SW 1271 (cell line): ENCODE data around the gene RARA.
"Not testable (repeated sequence)": the region's sequence is repeated elsewhere in the genome, so short reads cannot be mapped to it uniquely, and the experiment has no call there.

Source experiments
- DNase-seq, 2 experiments: peaks; one replicate each; lab custom pipeline; 2025; lab: John Stamatoyannopoulos, UW

The RARA gene

DNA sequence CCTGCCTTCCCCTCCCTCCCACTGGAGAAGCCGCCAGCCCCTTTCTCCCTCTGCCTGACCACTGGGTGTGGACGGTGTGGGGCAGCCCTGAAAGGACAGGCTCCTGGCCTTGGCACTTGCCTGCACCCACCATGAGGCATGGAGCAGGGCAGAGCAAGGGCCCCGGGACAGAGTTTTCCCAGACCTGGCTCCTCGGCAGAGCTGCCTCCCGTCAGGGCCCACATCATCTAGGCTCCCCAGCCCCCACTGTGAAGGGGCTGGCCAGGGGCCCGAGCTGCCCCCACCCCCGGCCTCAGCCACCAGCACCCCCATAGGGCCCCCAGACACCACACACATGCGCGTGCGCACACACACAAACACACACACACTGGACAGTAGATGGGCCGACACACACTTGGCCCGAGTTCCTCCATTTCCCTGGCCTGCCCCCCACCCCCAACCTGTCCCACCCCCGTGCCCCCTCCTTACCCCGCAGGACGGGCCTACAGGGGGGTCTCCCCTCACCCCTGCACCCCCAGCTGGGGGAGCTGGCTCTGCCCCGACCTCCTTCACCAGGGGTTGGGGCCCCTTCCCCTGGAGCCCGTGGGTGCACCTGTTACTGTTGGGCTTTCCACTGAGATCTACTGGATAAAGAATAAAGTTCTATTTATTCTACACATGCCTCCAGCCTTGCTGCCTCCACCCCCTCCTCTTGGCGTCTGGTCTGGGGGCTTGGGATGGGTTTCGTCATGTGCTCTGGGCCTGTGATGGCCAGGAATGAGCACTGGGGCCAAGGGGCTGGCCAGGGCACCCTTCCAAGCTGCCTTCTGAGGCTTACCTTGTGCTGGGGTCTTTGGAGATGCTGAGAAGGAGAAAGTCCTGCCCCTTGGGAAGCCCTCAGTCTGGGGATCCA is 48.3 kb downstream of the RARA start:
- DNase-seq: no peak

DNA sequence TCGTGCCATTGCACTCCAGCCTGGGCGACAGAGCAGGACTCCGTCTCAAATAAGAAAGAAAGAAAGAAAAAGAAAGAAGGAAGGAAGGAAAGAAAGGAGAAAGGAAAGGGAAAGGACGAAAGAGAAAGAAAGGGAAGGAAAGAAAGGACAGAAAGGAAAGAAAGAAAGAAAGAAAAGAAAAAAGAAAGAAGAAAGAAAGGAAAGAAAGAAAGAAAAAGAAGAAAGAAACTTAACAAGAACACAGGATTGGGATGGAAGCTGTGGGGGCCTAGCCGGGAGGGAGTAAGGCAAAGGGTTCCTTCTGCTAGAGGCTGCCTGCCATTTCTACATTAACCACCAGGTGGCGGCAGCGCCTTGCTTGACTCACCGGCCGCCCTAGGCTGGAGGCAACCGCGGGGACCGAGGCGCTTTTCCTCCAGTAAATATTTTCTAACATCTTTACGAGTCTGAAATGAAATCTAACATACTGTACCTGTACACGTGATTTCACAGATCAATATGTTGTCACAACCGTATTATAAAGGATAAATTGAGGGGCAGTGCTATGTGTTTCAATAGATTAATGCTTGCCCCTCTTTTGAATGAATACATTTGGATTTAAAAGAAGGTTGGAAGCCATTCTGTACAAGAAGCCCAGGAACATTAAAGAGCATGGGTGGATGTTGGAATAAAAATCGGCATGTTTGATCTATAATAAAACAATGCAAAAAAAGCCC is 49.5 kb downstream of the RARA start:
- DNase-seq: peak; percentile 39 to 78

DNA sequence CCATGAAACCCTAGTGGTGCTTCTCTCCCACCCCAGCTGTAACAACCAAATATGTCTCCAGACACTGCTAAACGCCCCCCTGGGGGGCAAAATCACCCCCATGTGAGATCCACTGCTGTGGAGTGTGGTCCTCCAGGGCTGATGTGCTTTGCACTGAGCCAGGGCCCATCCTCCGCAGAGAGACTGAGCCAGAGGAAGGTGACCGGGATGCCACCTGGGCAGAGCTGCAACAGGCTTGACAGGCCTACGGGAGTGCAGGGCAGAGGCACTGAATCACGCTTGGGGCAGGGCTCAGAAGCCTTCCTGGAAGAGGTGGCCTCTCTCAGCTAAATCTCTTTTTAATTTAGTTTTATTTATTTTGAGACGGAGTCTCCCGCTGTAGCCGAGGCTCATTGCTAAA is 51.1 kb downstream of the RARA start:
- DNase-seq: no peak

DNA sequence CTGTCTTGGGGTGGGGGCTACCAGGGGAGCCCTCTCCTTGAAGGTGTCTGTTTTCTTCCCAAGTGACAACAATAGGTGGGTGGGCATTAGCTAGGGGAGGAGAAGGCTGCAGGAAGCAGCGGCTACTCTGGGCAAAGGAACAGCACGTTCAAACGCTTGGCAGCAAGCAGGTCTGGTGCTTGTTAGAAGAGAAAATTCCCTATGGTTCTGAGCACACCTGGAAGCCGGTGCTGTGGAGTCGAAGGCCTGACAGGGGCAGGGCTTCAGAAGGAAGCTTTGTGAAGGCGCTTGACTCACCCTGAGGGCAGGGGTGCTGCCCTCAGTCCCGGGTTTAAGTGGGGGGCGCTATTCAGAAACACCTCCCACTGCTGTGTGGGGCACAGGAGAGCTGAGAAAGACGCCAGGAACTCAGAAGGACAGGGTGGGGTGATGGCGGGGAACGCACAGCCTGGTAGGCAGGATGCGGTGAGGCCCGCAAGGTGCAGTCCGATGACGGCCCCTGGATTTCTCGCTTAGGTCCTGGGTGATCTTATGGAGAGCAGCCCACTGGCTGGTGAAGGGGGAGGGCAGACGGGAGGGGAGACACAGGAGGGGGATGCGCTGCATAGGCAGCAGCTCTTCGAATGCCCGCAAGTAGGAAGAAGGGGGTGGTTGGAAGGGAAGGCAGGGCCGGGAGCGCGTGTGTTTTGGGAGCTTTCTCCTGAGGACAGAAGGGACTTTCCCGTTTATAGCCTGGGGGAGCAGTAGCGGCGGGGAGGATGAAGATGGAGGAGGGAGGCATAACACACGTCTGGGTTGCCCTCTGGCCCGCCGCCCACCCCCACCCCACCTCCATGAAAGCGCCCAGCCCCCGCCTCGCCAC is 52.3 kb downstream of the RARA start:
- DNase-seq: no peak

DNA sequence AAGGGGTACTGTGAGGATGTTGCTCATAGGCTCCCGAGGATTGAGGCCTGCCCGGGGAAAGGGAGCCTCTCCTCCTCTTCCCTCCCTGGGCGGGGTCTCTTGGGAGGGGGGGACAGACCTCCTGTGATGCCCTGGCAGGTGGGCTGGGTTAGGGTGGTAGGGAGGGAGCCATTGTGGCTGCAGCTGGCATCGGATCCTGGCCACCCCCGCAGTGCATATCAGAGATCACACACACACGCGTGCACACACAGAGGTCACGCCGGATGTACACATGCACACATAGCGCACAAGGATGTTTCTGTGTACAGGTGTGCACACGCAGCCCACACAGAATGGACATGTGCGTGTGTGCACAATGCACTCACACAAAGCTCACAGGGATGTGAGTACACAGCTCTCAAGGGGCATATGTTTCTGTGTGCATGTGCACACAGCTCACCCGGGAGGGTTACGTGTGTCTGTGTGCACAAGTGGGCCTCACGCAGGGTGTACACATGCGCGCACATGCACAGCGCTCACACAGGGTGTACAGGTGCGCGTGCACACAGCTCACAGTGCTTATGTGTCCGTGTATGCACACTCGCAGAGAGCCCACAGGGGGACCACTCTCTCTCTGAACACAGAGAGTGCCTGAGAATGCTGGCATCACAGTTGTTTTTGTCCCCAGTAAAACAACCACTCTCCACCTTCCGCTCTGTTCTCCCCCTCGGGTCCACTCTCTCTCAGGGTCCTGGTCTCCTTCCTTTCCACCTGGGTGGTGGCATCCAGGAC is 53.1 kb downstream of the RARA start:
- no peak for DNase-seq

DNA sequence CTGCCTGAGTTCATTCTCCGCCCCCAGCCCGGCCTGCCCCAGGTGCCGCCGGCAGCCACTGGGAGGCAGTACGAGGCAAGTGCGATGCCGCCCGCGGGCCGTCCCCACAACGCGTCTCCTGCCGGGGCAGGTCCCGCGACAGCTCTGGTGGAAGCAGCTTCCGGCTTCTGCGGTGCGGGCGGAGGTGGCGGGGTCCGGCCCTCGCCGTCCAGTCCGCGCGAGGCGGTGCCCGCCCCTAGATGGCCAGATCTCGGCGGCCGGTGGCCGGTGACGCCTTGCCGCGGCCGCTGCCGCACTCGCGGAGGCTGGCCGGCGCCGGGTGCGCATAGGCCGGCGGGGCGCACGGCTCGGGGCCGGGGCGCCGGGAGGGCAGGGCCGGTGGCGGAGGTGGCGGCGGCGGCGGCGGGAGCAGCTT is 53.7 kb downstream of the RARA start:
- peak; percentile 38 to 73 for DNase-seq

DNA sequence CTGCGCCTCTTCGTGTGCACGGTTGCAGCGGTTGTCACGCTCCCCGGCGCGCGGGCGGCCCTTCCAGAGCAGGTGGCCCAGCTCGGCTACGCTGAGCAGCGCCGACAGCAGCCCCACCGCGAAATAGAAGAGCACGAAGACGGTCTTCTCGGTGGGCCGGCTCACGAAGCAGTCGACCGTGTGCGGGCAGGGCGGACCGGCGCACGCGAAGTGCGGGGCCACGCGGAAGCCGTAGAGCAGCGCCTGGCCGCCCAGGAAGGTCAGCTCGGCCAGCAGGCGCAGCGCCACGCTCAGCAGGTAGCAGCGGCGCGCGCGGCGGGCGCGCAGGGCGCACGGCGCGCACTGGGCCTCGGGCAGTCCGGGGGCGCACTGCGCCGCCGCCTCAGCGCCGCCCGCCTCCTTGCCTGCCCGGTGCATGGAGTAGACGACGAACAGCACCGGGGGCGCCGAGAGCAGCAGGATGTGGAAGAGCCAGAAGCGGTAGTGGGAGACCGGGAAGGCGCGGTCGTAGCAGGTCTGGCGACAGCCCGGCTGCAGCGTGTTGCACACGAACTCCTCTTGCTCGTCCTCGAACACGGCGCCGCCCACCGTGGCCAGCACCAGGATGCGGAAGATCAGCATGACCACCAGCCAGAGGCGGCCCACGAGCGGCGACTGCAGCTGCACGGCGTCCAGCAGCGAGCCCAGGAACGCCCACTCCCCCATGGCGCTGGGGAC is 54.3 kb downstream of the RARA start:
- no peak for DNase-seq

DNA sequence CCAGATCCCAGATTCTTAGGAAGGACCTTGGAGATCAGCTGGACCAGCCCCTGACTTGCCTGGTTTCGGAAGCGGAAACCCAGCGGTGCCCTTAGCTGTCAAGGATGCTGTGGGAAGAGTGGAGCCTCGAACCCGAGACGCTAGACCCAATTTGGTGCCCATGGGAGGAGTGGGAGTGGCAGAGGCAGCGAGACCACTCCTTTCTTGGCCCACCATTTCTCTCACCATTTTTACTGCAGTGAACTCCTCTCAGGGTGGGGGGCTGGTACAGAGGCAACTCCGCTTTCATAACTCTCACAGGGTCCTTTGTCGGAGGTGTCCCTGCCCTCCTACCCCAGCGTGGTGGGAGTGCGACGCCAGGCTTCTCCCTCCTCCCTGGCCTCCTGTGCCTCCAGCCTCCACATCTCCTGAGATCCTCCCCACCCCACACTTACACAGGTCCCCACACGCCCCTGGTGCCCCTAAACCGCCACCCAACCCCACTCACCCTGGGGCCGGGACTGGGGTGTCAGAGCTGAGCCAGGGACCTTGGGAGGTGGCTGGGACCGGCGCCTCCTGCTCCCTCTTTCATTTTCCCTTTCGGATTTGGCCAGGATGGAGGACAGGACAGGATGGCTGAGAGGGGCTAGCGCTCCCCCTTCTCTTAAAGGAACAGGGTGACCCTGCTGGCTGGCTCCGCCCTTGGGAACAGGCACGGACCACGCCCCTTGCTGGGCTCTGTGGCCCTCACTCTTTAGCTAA is 55.3 kb downstream of the RARA start, which contains the start of gene GJD3:
GJD3 (minus strand) TSS at position 617 of the 741 bp plus-strand sequence. CDS start 922 bp downstream, outside the sequence.
- DNase-seq: no peak

DNA sequence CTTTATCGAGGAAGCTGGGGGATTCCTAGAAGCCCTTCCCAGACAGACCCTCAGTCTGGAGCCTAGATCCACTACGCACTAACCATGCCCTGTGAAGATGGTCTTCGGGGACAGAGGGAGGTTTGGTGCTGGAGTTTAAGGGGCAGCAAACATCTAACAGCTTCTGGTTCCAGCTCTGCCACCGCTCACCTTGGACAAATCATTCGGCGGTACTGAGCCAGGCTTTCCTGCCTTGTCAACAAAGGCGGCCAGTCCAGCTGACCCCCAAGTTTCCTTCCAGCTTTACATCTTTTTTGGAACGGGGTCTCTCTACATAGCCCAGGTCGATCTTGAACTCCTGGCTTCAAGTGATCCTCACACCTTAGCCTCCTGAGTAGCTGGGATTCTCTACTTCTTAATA is 55.9 kb downstream of the RARA start:
- DNase-seq: no peak

DNA sequence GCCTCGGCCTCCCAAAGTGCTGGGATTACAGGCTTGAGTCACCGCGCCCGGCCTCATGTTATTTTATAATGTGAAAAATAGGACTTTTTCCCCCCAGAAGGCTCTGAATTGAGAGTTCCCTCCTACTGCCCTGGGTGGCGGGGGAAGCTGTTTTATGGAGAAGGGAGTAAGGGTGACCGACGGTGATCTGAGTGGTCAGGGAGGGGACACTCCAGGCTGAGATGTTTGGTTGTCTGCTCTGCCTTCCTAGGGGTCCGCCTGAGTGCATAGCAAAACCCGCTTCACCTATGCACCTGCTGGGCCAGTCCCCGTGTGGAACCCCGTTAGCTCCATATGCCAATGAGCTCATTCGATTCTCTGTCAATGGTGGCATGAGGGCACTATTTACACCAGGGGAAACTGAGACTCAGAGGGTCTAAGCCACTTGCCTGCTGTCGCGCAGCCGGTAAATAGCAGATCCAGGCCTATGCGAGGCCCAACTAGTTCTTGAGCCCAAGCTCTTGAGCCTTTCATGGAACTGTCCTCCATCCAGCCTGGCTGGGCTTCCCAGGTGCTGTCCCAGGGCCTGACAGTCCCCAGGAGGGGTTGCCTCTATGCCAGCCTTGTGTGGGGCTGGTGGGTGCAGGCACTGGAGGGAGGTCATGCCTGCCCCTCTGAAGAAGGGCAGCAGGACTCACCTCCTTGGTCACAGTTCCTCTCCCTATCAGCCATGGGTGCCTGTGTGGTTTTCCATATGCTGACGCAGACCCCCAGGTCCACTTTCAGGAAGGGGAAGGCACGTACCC is 57.3 kb downstream of the RARA start:
- no peak for DNase-seq

DNA sequence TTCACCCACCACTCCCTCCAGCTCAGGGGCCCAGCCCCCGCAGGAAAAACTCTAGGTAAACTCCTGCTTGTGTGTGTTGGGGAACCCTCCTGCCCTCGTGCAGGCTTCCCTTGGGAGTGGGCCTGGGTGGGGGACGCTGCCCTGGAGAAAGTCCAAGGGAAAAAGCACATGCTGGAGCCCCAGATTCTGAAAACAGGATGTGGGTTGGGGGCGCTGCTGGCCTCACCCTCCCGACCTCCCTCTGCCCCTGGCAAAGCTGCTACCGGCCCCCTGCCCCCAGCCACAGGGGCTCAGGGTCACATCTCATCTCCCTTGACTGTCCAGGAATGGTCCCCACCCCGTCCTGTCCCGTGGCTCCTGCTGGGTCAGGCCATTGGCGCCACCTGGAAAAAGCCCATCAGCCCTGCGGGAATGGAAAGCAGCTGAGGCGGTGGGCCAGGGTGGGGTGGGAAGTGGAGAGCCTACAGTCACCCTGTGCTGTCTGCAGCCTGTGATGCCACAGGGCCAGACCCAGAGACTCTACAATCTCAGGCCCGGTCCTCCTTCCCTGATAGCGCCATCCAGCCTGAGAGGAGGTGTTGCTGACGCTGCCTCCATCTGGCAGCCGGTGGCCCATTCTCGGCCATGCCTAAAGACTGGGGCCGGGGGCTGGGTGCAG is 58.0 kb downstream of the RARA start:
- DNase-seq: no peak

DNA sequence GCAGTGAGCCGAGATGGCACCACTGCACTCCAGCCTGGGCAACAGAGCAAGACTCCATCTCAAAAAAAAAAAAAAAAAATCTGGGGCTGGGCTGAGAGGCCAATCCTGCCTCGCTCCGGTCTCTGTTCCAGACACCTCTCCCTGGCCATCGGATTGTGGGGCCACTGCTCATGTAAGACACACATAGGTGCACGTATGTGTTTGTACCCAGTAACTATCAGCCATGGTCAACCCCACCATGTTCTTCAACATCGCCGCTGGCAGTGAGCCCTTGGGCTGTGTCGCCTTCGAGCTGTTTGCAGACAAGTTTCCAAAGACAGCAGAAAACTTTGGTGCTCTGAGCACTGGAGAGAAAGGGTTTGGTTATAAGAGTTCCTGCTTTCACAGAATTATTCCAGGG is 58.7 kb downstream of the RARA start:
- DNase-seq: not testable (repeated sequence)

DNA sequence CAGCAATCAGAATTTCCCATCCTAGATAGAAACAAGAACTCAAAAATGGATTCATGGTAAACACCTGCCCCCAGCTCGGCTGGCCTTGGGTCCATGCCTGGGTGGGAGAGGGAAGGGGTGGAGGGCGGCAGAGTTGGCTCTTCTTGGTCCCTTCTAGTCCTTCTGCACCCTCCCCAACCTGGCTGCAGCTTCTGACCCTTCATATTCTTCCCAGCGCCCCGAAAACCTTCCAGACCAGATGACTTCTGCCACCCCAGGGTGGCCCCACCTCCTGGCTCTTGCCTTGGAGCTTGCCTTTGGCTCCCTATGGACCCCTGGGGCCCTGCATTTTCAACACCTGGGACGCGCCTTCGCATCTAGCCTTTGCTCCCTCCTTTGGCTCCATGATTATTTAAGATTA is 60.9 kb downstream of the RARA start:
- DNase-seq: no peak

DNA sequence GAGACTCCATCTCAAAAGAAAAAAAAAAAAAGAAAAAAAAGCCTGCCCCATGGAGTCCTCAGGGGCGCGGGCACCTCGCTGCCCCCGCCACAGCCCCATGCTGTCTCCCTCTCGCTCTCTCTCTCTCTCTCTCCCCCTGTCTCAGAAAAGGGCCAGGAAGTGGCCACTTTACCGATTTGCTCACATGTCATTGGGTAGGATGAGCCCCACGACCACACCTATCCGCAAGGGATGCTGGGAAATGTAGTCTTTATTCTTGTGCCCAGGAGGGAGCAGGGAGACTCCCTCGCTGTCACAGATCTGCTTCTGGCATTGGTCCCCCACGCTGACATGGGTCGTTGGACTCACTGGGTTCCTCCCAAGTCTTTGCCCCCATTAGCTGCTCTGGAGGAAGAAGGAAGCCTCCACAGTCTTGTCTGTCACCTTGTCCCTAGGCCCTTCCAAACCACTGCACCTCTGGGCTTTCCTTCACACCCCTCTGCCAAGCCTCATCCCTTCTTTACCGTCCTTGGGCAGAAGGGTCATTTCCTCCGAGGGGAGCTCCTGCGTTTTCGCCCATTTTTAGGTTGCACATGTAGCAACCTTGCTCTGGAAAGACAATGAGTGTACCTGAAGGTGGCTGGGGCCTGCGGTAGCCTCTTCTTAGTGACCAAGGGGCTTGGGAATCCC is 62.4 kb downstream of the RARA start:
- DNase-seq: no peak

DNA sequence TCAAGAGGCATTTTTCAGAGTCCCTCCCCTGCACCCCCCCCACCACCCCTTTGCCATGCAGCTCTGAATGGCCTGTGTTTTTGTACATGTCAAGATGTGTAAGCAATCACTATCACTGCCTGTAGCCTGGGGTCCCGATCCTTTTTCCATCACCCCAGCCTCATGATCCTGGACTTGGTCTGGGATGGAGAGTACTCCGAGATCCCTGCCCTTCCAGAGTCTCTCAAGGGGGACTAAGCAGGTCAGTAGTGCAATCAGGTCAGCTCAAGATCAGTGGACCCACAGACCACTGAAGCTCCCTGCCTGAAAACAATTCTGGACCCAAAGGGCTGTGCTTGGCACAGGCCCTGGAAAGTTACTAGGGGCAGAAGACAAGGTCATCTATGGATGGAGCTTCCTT is 63.1 kb downstream of the RARA start:
- no peak for DNase-seq

DNA sequence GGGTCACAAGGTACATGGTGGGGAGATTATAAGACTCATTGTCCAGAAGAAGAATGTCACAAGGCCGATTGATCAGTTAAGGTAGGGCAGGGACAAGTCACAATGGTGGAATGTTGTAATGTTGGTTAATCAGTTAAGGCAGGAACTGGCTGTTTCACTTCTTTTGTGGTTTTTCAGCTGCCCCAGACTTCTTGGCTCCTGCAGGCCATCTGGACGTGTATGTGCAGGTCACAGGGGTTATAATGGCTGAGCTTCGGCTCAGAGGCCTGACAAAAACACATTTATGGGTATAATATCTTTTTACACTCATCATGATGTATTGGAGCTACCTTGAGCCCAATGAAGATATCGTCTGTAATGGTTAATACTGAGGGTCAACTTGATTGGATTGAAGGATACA is 63.7 kb downstream of the RARA start:
- DNase-seq: not testable (repeated sequence)

DNA sequence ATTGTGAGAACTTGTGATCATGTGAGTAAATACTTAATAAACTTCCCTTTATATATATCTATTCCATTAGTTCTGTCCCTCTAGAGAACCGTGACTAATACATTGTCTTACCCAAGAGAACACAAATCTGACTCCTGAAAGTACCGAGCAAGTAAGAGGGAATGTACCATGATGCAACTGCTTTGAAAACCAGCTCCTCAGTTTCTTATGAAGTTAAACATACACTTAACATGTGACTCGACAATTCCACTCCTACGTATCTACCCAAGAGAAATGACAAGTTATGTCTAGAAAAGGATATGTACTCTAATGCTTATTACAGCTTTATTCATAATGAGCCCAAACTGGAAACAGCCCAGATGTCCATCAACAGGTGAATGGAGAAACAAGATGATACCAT is 64.3 kb downstream of the RARA start:
- DNase-seq: no peak

DNA sequence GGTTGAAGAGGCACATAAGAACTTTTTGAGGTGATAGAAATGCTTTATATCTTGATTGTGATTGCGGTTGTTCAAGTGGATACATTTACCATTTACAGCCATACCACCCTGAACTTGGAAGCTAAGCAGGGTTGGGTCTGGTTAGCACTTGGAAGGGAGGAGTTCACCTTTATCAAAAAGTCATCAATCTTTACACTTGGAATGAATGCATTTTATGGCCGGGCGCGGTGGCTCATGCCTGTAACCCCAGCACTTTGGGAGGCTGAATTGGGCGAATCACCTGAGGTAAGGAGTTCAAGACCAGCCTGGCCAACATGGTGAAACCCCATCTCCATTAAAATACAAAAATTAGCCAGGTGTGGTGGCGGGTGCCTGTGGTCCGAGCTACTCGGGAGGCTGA is 65.0 kb downstream of the RARA start:
- DNase-seq: no peak
